Cardiac fibroblast (primary cell): ENCODE data around the gene IQGAP2.
A peak's percentile ranks its signal among the peaks of the same experiment; 100 is the strongest.

ENCODE experiments used
- DNase-seq, 2 donors: peaks; one replicate each; pipeline versions ENCODE4 v3.0.0 to v3.0.0-alpha.2; 2010; ENCODE audit warnings: low read depth in 2 of 2
- H3K4me3 ChIP-seq, 2 donors: replicated peaks in 1 of 2; 1 replicate in 1 of 2; 2 replicates in 1 of 2; pipeline ENCODE4 v1.5.1; 2011; ENCODE audit warnings: low read depth in 2 of 2, low read length in 2 of 2, mild to moderate bottlenecking in 2 of 2, moderate library complexity in 1 of 2
- TF ChIP-seq, protein P1 (sequence below): IDR thresholded peaks from one replicate; pipeline ENCODE4 v1.5.1; 2011; ENCODE audit warnings: low read depth, mild to moderate bottlenecking, low read length, inconsistent platforms

Gene IQGAP2

DNA sequence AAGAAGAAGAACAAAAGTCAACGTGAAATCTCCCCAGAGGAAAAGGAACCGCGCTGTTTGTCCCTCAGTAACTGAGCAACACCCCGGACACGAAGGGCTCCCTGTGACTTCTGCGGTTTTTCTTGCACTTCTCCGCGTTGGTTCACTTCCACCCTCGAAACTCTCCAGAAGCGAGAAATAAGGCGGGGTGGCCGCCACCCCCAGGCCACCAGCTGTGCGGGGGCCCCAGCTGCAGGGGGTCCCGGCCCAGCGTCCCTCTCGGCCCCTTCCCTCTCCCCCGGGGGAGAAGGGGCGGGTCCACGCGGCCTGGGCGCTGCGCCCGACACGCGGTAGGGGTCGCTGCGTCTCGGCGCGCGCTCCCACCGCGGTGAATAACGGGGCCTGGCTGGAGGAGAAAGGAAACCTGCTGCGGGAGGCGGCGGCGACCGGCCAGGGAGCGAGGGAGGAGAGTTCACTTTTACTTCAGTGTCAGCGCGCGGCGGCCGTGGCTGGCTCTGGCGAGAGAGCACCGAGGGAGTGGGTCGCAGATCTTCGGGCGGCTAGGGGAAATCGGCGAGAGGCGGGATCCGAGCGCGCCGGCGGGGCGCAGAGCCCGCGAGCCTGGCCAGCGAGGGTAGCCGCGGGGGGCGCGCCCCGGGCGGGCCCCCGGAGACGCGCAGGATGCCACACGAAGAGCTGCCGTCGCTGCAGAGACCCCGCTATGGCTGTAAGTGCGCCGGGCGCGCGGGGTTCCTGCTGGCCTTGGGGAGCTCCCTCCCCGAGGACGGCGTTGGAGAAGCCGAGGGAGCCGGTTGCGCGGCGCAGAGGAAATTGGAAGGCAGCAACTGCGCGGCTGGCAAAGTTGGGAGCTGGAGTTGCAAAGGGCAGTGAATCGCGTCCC lies at the start of gene IQGAP2:
TSS of gene IQGAP2 (plus strand) at position 400 of the 880 bp plus-strand sequence. CDS start at position 661, 261 bp downstream.
- peak within 1 kb of the TSS; percentile 49 to 54 for H3K4me3 ChIP-seq
- DNase-seq, result peak; percentile 41 to 43
- TF ChIP-seq, protein P1, sequence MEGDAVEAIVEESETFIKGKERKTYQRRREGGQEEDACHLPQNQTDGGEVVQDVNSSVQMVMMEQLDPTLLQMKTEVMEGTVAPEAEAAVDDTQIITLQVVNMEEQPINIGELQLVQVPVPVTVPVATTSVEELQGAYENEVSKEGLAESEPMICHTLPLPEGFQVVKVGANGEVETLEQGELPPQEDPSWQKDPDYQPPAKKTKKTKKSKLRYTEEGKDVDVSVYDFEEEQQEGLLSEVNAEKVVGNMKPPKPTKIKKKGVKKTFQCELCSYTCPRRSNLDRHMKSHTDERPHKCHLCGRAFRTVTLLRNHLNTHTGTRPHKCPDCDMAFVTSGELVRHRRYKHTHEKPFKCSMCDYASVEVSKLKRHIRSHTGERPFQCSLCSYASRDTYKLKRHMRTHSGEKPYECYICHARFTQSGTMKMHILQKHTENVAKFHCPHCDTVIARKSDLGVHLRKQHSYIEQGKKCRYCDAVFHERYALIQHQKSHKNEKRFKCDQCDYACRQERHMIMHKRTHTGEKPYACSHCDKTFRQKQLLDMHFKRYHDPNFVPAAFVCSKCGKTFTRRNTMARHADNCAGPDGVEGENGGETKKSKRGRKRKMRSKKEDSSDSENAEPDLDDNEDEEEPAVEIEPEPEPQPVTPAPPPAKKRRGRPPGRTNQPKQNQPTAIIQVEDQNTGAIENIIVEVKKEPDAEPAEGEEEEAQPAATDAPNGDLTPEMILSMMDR, result peak; percentile 15

- no peak overlapping the region for H3K4me3 ChIP-seq
- TF ChIP-seq, protein P1, result no peak
- DNase-seq, result no peak
Observed at GRCh38 chr5:76356887-76357286, 46.2 kb upstream of the IQGAP2 start.

DNA sequence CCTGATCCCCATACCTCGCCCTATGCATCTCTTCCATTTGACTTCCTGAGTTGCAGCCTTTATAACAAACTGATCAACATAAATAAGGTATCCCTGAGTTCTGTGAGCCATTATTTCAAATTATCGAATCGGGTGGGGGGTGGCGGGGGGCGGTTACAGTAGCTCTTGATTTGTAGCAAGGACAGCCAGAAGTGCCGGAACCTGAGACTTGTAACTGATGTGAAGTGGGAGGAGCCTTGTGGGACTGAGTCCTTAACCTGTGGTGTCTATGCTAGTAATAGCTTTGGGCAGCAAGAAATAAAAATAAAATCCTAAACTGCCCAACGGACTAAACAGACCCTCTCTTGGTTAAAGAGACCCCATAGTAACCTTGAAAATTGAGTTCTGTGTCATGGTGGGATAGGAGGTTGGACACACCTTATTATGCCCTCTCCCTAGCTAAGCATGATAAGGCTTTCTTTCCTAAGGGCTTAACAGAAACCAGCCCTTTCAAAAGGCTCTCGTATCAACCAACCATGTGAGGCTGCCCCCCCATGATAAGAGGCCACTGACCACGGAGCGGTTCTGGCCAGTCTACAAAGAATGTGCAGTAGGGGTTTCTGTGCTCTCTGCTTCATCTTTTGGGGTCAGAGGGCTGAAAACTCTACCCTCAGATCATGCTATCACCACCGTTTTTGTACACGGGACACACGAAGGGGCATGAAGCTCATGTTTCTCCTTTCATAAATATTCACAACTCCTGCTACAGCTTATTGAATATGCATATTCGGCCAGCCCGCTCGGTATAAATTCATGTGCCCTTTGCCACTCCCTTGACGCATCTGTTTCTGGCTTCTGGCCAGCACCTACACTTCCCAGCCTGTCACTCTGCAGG lies 39.5 kb upstream of the IQGAP2 start:
- no peak overlapping the region for H3K4me3 ChIP-seq
- TF ChIP-seq, protein P1, result no peak
- DNase-seq, result no peak

- no peak for DNase-seq
- no peak overlapping the region for H3K4me3 ChIP-seq
- TF ChIP-seq, protein P1, result no peak
Observed at GRCh38 chr5:76364226-76364589, 38.9 kb upstream of the IQGAP2 start.

DNA sequence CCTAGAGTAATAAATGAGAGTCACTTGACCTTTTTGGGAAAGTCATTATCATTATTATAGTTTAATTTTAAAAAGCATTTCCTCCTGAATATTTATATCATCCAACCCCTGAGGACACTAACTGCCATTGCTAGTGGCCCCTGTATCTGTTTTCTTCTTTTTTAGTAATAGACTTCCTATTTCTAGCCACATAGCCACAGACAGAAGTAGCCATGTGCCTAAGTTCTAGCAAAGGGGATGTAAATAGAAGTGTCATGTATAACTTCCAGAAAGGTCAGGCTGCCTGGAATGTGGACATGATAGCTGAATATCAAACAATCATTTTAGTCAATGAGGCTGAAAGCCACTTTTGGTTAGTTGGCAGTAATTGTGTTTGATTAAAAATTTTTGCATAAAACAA lies 37.5 kb upstream of the IQGAP2 start:
- no peak overlapping the region for H3K4me3 ChIP-seq
- TF ChIP-seq, protein P1, result no peak
- DNase-seq, result no peak

DNA sequence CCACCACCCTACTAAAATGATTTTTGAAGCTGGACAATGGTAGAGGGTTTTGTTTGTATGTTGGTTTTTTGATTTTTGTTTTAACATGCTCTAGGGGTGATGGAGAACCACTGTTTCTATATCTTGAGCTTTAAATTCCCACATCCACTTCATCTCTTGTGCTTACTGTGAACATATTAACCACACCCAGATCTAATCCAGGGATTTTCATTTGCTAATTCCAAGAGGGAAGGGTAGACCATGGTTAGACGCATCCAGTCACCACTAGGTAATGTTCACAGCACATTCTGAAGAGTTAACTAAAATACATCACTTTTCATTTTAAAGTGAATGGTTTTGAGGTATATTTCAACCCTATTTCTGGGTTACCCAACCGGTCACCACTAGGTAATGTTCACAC lies 36.5 kb upstream of the IQGAP2 start:
- DNase-seq, result no peak
- TF ChIP-seq, protein P1, result no peak

More for the DNA sequence above, 36.5 kb upstream of the IQGAP2 start:
- H3K4me3 ChIP-seq, result no peak overlapping the region
